GM18508 (cell line): ENCODE results near the gene GP9.

Experiments
- ATAC-seq: cut with Tn5 transposase; IDR thresholded peaks from one replicate; pipeline ENCODE4 v1.9.1; 2021; ENCODE audit warnings: moderate number of reproducible peaks; ENCODE audit not compliant: insufficient read depth, unreplicated experiment

The GP9 gene

GRCh38 chr3:129046732-129047552, 13.6 kb upstream of the GP9 start:
- no peak for ATAC-seq

- ATAC-seq = no peak
These were observed 13.1 kb upstream of the GP9 start for GRCh38 chr3:129047553-129047839.

- ATAC-seq = no peak
These were observed 9.9 kb upstream of the GP9 start for GRCh38 chr3:129050556-129051295.

- no peak for ATAC-seq
These were observed 8.7 kb upstream of the GP9 start for GRCh38 chr3:129051871-129052340.

GRCh38 chr3:129052675-129053074, 7.9 kb upstream of the GP9 start:
- ATAC-seq = no peak

GRCh38 chr3:129054605-129055104, 5.9 kb upstream of the GP9 start:
- no peak for ATAC-seq

GRCh38 chr3:129056451-129057173, 4.0 kb upstream of the GP9 start:
- ATAC-seq = no peak

GRCh38 chr3:129057249-129057648, 3.3 kb upstream of the GP9 start:
- no peak for ATAC-seq

- ATAC-seq = no peak
These were observed 2.0 kb upstream of the GP9 start for GRCh38 chr3:129058441-129059200.

GRCh38 chr3:129059311-129059958, 1.1 kb upstream of the GP9 start:
- ATAC-seq = no peak

- no peak for ATAC-seq
These were observed 676 bp downstream of the GP9 start for GRCh38 chr3:129061023-129061887.

- no peak for ATAC-seq
These were observed 1.6 kb downstream of the GP9 start for GRCh38 chr3:129061888-129062834.

GRCh38 chr3:129063091-129063640, 2.6 kb downstream of the GP9 start:
- ATAC-seq = no peak

GRCh38 chr3:129063841-129064482, 3.4 kb downstream of the GP9 start:
- ATAC-seq = no peak

GRCh38 chr3:129065016-129065719, 4.6 kb downstream of the GP9 start:
- no peak for ATAC-seq

- ATAC-seq = no peak
These were observed 5.1 kb downstream of the GP9 start for GRCh38 chr3:129065720-129066073.
